ENCODE data around the gene COX17. TPM values are rescaled to one million over a fixed set of nuclear protein-coding genes. Genes with fewer than 3 reads are reported as not detected.

The COX17 gene
- total RNA-seq, 1 experiment from 2014 or later = 51.6 TPM

DNA sequence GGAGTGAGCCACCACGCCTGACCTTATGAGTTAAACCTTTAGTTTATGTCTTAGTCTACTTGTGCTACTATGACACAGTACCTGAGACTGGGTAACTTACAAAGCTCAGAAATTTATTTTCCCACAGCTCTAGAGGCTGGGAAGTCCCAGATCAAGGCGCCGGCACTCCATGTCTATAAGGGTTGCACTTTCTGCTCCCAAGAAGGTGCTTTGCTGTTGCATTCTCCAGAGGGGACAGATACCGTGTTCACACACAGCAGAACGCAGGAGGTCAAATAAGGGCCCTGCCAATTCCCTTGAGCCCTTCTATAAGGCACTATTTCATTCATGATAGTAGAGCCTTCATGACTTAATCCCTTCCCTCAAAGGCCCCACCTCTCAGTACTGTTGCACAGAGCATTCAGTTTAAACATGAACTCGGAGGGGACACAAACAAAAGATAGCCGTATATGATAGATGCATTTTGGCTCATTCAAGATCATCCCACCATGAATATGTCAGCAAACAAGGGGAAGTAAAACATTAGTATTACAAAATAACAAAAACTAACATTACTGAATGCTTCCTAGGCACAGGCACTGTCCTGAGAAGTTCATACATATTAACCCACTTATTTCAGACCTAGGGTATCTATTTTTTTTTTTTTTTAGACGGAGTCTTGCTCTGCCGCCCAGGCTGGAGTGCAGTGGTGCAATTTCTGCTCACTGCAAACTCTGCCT, 53.0 kb downstream of the COX17 start:
- intact Hi-C loops (cut with micrococcal nuclease) = no loop called here

More for the DNA sequence above, 53.0 kb downstream of the COX17 start:
- H3K9ac ChIP-seq (ENCODE audit: low read length) = no peak overlapping the region
- H3K79me2 ChIP-seq (ENCODE audit: insufficient read depth, low read length) = no peaks in the 10 kb centered on the region
- H3K4me2 ChIP-seq (ENCODE audit: low read length) = no peak overlapping the region
- H3K27me3 ChIP-seq (ENCODE audit: insufficient read depth, low read length) = peaks cover 3% of the 10 kb centered on the region; the same call in 1 of the 2 replicates
- ATAC-seq (no peak), DNase-seq (ENCODE audit: low read depth, low spot score) (no peak)
- no peak overlapping the region for H2AFZ ChIP-seq (ENCODE audit: low read depth, low read length, poor library complexity, severe bottlenecking)
- CTCF ChIA-PET = no interaction called here
- BruUV-seq (replicated peaks) = no TSS peak
- no peak overlapping the region for H3K27ac ChIP-seq (ENCODE audit: low read depth, low read length)
- POLR2A ChIA-PET = no interaction called here
- H3K9me3 ChIP-seq (ENCODE audit: control insufficient read depth in 1 of 2, insufficient read depth in 1 of 2, low read depth in 1 of 2, low read length in 2 of 2) = no peaks in the 10 kb centered on the region
- no peaks in the 10 kb centered on the region for H4K20me1 ChIP-seq (ENCODE audit: insufficient read depth)
- H3K36me3 ChIP-seq (ENCODE audit: control insufficient read depth in 1 of 2, insufficient read depth in 2 of 2, low read length in 2 of 2) = no peaks in the 10 kb centered on the region
- TF ChIP-seq JUND (IDR thresholded peaks at IDR 0.05) = no peak
- TF ChIP-seq, protein P1, sequence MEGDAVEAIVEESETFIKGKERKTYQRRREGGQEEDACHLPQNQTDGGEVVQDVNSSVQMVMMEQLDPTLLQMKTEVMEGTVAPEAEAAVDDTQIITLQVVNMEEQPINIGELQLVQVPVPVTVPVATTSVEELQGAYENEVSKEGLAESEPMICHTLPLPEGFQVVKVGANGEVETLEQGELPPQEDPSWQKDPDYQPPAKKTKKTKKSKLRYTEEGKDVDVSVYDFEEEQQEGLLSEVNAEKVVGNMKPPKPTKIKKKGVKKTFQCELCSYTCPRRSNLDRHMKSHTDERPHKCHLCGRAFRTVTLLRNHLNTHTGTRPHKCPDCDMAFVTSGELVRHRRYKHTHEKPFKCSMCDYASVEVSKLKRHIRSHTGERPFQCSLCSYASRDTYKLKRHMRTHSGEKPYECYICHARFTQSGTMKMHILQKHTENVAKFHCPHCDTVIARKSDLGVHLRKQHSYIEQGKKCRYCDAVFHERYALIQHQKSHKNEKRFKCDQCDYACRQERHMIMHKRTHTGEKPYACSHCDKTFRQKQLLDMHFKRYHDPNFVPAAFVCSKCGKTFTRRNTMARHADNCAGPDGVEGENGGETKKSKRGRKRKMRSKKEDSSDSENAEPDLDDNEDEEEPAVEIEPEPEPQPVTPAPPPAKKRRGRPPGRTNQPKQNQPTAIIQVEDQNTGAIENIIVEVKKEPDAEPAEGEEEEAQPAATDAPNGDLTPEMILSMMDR (IDR thresholded peaks at IDR 0.05 in 2 of 3, conservative IDR thresholded peaks at IDR 0.05 in 1 of 3; ENCODE audit: borderline replicate concordance in 1 of 3, insufficient read depth in 1 of 3, low read depth in 2 of 3, low read length in 2 of 3) = no peak
- TF ChIP-seq EZH2phosphoT487 (IDR thresholded peaks at IDR 0.05; ENCODE audit: borderline replicate concordance) = no peak
- no peak for TF ChIP-seq TCF7L2 (IDR thresholded peaks at IDR 0.05; ENCODE audit: borderline replicate concordance, extremely low read depth, insufficient read depth, insufficient read length)
- no peak for TF ChIP-seq ZFX (IDR thresholded peaks at IDR 0.05)
- TF ChIP-seq, protein P2, sequence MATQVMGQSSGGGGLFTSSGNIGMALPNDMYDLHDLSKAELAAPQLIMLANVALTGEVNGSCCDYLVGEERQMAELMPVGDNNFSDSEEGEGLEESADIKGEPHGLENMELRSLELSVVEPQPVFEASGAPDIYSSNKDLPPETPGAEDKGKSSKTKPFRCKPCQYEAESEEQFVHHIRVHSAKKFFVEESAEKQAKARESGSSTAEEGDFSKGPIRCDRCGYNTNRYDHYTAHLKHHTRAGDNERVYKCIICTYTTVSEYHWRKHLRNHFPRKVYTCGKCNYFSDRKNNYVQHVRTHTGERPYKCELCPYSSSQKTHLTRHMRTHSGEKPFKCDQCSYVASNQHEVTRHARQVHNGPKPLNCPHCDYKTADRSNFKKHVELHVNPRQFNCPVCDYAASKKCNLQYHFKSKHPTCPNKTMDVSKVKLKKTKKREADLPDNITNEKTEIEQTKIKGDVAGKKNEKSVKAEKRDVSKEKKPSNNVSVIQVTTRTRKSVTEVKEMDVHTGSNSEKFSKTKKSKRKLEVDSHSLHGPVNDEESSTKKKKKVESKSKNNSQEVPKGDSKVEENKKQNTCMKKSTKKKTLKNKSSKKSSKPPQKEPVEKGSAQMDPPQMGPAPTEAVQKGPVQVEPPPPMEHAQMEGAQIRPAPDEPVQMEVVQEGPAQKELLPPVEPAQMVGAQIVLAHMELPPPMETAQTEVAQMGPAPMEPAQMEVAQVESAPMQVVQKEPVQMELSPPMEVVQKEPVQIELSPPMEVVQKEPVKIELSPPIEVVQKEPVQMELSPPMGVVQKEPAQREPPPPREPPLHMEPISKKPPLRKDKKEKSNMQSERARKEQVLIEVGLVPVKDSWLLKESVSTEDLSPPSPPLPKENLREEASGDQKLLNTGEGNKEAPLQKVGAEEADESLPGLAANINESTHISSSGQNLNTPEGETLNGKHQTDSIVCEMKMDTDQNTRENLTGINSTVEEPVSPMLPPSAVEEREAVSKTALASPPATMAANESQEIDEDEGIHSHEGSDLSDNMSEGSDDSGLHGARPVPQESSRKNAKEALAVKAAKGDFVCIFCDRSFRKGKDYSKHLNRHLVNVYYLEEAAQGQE (IDR thresholded peaks at IDR 0.05; ENCODE audit: low read depth) = no peak
- TF ChIP-seq POLR2AphosphoS5 (IDR thresholded peaks at IDR 0.05; ENCODE audit: low read depth, low read length) = no peak
- TF ChIP-seq, protein P3, sequence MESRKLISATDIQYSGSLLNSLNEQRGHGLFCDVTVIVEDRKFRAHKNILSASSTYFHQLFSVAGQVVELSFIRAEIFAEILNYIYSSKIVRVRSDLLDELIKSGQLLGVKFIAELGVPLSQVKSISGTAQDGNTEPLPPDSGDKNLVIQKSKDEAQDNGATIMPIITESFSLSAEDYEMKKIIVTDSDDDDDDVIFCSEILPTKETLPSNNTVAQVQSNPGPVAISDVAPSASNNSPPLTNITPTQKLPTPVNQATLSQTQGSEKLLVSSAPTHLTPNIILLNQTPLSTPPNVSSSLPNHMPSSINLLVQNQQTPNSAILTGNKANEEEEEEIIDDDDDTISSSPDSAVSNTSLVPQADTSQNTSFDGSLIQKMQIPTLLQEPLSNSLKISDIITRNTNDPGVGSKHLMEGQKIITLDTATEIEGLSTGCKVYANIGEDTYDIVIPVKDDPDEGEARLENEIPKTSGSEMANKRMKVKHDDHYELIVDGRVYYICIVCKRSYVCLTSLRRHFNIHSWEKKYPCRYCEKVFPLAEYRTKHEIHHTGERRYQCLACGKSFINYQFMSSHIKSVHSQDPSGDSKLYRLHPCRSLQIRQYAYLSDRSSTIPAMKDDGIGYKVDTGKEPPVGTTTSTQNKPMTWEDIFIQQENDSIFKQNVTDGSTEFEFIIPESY (IDR thresholded peaks at IDR 0.05; ENCODE audit: extremely low read depth, insufficient replicate concordance, low read length) = no peak
- TF ChIP-seq, protein P4, sequence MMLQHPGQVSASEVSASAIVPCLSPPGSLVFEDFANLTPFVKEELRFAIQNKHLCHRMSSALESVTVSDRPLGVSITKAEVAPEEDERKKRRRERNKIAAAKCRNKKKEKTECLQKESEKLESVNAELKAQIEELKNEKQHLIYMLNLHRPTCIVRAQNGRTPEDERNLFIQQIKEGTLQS (IDR thresholded peaks at IDR 0.05) = no peak
- no peak for TF ChIP-seq CBX3 (IDR thresholded peaks at IDR 0.05; ENCODE audit: low read depth)
- TF ChIP-seq EGR1 (IDR thresholded peaks at IDR 0.05; ENCODE audit: low read depth) = no peak
- RAD21 ChIA-PET (ENCODE audit: low non-redundant PET in 1 of 2, low total read pairs in 2 of 2, uncharacterized antibody in 2 of 2, unreplicated experiment in 2 of 2) = no interaction called here
- H3K9me2 ChIP-seq (ENCODE audit: insufficient read depth) = no peaks in the 10 kb centered on the region
- no peaks in the 10 kb centered on the region for H3K4me1 ChIP-seq (ENCODE audit: control insufficient read depth in 1 of 2, insufficient read depth in 2 of 2, low read length in 2 of 2)
- no peak overlapping the region for H3K4me3 ChIP-seq (replicated peaks in 1 of 2; ENCODE audit: low read depth in 1 of 2, low read length in 2 of 2)
